Measurements from ENCODE around the gene RAB36.
A peak's percentile ranks its signal among the peaks of the same experiment; 100 is the strongest.

The RAB36 gene

DNA sequence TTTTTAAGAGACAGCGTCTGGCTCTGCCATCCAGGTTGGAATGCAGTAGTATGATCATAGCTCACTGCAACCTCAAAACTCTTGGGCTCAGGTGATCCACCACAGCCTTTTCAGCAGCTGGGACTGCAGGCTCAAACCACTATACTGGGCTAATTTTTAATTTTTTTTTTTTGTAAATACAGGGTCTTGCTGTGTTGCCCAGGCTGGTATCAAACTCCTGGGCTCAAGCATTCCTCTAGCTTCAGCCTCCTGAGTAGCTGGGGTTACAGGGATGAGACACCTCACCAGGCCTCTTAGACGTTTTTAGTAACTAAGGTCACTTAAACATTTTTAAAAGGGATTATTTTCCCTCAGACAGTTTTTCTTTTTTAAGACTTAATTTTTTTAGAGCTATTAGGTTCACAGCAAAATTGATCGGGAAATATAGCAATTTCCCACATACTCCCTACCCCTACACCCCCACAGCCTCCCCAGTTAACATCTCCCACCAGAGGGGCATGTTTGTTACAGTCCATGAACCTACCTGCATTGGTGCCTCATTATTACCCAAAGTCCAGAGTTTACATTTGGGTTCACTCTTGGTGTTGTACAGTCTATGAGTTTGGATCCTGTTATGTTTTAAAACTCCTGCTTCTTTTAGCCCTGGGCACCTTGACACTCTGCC lies 39.0 kb downstream of the RAB36 start:
- DNase-seq = no peak

GRCh38 chr22:23184764-23185113 lies 39.5 kb downstream of the RAB36 start:
- DNase-seq = no peak

DNA sequence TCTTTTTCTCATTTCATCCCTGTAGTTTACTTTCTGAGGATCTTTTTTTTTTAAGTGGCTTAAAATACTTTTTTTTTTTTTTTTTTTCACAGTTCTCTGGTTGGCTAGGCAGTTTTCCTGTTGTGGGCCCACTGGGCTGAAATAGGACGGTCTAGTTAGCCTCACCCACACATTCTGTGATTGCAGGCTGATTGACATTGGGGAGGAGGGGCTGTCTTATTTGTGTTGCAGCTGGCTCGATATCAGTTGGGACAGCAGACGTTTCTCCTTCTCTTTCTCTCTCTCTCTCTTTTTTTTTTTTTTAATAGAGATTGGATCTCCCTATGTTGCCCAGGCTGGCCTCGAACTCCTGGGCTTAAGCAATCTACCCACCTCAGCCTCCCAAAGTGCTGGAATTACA lies 41.9 kb downstream of the RAB36 start:
- no peak for DNase-seq

DNA sequence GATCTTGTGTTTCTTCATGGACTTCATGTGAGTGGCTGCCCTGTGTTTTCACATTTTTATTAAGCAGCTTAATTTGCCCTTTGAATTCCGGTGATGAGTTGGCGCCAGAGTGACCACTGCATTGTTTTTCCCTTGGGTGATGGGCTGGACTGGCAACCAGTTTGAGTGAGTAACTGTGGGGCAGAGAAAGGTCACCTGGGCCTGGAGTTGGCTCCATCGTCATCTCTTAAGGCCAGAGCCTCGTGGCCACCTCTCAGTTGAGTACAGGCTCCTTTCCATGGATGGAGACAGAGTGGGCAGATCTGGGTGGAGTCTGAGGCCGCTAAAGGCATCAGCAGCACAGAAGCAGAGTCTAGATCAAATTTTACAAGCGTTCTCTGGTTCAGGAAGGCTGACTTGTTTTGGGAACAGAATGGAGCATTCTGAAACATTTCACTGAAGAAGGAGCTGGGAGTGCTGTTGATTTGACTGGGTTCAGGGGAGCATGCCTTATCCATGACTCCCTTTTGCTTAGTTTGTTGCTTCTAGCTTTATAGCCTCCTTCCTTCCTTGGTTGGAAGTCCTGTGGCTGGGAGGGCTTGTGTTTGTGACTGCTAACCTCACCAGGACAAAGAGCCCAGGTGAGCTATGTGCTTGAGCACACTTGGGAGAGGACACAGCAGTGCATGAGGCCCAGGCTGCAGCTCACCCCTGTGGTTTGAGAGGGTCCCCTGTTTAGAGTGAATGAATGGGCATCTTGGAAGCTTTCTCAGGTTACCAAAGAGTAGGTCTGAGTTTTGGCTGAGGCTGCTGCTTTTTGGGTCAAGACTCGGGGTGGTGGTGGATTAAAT lies 42.8 kb downstream of the RAB36 start:
- no peak for DNase-seq

- DNase-seq = no peak
Measured at GRCh38 chr22:23190526-23190925, 45.2 kb downstream of the RAB36 start.

DNA sequence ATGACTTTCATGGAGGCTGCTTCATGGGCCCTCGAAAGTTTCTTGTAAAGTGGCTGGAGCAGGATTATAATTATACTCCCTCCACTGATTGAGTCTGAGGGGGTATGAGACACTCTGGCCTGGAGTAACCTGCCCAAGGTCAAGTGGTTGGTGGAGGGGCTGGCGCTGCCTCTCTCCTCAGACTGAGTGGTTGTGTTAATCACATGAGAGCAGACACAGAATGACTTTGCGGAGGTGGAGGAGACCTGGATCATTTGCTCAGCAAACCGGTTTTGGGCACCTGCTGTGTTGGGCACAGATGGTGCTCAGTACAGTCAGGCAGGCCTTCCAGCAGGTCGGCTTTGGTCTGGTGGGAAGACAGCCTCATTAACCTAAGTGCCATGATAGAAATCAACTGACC lies 46.9 kb downstream of the RAB36 start:
- peak; percentile 12 for DNase-seq

DNA sequence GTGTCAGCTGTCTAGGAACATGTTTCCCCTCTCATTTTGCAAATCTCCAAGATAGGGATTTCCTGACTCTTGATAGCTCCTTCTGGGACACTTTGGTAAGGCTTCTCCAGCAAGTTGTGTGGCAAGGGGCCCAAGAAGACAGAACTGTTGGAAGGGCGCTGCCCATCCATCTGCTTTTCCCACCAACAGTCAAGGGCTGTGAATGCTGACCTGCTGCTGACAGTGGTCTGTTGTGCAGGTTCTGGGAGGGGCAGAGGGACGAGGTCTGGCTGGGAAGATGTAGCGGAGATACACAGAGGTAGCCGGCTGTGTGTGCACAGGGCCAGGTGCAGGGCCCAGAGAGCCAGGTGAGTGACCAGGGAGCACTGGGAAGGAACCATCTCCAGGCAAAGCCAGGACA lies 47.3 kb downstream of the RAB36 start:
- no peak for DNase-seq

DNA sequence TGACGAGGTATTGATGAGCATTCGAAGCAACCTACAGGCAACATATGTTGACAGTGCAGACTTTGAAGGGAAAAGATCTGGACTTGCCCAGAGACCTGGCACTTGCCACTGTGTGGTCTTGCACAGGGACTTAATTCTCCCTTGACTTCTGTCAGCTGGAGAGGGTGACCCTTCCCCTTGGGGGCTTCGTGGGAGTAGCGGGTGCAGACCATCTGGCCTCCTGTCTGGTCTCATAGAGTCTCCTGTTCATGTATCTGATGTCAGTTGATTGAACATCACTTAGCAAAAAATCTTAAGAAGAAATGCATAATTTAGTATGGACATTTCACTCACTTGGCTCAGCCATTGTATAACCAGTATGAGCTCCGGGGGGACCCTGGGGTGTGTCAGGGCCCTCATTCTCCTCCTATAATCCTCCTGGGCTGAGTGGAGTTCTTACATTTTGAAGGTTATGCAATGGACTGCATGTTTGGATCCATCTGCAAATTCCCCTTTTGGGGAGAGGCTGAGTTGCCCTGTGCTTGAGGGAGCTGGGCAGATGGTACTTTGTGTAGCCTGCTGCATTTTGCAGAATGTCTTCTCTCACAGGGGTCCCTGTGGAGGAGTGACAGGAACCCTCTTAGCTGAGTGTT lies 48.0 kb downstream of the RAB36 start:
- DNase-seq = no peak

DNA sequence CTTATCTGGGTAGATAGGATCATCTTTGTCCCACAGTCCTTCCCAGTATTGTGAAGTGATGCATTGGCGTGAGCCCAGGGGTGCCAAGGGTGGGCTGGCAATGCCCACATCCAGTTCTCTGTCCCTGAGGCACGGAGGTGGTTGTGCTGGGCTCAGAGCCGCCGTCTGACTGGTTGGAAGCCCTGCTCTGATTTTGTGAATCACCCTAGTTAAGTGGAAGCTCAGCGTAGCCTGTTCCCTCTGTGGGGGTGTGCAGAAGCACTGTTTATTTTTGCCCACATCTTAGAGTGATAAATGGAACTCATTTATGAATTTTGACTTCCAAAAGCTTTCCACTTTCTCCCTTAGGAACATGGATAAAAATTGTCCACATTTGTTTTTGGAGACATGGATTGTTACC lies 48.6 kb downstream of the RAB36 start:
- DNase-seq = no peak

DNA sequence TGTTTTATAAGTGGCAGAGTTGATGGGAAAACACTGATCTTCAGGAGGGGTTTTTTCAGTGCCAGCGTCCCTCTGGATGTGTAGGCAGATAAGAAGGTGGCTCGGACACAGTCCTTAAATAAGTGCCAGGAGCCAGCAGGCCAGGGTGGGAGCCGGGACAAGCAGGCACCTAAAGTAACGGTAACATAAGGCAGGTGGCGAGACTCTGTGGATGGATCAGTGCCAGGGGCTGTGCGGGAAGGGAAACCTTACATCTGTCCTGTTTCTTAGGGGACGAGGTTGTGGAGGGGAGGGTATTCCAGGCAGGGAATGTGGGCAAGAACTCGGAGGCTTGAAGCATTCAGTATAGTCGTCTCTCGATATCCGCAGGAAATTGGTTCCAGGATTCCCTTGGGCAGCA lies 50.9 kb downstream of the RAB36 start:
- no peak for DNase-seq

DNA sequence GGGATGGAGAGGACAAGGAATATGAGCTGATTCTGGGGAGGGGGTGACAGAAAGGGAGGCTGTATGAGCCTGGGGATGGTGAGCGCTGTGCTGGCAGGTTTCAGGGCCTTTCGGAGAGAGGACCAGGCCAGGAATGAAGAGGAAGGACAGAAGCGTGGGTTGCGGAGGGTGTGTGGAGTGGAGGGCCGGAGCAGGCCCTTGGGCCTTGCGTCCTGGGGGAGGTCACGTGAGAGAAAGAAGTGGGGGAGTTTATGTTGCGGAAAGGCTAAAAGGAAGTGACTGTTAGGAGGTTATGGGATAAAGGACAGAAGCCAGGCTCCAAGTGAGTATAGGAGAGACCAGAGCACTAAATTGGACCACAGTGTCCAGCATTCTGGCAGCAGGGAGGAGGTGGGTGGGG lies 52.6 kb downstream of the RAB36 start:
- DNase-seq = no peak

DNA sequence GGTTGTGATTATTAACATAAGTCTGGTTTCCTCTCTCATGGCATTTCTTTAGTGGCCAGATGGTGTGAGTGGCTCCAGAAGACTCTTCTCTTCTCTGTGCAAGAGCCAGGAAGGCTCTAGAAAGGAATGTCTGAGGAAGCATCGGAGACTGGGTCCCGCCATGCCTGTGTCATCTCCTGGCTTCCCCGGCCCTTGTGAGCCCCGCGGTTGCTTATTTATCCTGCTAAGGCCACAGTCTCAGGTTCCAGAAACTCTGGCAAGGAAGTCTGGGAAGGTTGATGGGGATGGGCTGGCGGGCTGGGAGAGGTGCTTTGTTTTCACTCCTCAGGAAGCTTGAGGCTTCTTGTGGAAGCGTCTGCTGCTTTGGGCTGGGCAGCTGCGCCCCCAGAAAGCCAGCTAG lies 53.9 kb downstream of the RAB36 start:
- DNase-seq = no peak

GRCh38 chr22:23200898-23201297 lies 55.6 kb downstream of the RAB36 start:
- no peak for DNase-seq

DNA sequence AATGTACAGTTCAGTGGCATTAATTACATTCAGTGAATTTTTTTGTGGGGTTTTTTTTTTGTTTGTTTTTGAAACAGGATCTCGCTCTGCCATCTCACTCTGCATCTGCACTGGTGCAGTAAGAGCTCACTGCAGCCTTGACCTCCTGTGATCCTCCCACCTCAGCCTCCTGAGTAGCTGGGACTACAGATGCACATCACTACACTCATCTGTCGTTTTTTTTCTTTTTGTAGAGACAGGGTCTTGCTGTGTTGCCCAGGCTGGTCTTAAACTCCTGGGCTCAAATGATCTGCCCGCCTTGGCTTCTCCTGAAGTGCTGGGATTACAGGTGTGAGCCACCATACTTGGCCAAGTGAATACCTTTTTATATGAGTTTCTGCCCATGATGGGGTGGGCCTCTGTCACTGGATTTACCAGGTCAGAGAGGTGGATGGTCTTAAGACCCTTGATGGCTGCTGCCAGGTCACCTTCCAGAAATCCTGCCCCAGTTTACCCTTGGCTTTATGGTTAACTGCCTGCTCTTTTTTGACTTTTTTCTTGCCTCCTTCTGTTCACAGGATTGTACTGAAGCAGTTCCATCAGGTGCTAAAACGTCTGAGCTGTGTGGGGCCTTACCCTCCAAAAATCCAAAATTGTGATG lies 57.7 kb downstream of the RAB36 start:
- no peak for DNase-seq

- DNase-seq = no peak
Measured at GRCh38 chr22:23203452-23204124, 58.3 kb downstream of the RAB36 start.

DNA sequence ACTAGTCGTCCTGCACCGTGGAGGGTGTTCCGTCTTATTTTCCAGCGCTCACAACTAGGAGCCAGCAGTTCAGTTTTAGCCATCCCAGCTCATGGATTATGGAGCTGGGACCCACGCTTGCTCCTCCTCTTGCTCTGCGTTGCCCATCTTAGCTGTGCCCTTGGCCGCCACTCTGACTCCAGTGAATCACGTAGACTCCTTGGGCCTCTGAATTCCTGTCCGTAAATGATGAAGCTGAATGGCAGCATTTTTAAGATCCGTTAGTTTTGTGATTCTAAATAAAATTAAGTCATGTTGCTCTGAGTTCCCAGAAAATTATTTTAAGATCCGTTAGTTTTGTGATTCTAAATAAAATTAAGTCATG lies 58.8 kb downstream of the RAB36 start:
- DNase-seq = no peak

DNA sequence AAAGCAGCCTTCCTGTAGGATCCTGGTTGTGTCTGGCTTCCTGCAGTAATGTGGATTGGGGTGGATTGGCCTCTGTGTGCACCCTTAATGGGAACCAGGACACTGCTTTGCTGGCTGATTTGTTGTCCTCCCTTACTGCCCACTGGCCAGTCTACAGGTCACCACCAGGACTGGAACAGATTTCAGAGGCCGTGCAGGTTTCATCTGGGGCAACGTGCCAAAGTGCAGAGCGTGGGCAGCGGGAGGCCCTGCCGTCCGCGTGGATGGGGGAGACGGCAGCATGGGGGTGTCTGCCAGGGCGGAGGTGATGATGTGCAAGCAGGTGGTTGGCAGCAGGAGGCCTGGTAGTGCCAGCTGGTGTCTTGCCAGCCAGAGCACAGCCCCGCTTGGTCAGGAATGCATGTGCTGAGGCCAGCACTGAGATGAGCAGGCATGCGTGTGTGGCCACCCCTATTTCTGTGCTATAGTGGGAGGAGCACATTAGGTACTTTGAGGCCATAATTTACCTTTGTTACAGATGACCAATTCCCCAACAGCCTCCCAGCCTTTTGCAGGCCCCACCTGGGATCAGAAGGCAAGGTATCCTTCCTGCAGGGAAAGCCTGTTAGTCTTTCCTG lies 59.4 kb downstream of the RAB36 start:
- no peak for DNase-seq

- no peak for DNase-seq
Measured at GRCh38 chr22:23205339-23206049, 60.2 kb downstream of the RAB36 start.

DNA sequence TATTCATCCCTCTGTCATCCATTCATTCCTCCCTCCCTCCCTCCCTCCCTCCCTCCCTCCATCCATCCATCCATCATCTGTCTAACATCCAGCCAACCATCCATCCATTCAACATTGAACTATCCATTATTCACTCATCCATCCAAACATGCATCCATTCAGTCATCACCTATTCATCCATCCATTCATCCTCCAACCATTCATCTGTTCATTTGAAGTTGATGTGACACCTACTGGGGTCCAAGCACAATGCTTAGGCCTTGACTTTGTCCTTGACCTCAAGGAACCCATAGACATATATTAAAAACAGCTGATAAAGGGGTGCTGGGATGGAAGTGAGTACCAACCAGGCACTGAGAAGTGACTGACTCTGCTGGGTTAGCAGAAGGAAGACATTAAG lies 61.6 kb downstream of the RAB36 start:
- no peak for DNase-seq

- DNase-seq = no peak
Measured at GRCh38 chr22:23207729-23208393, 62.6 kb downstream of the RAB36 start.

- no peak for DNase-seq
Measured at GRCh38 chr22:23210428-23211170, 65.3 kb downstream of the RAB36 start.
